Activated CD4-positive, alpha-beta T cell treated with anti-CD3 and anti-CD28 coated beads, Interleukin-2, amount 50 U/mL, for 16 hours (primary cell): ENCODE results near the gene MYLK.
A peak's percentile ranks its signal among the peaks of the same experiment; 100 is the strongest.
"Not testable (repeated sequence)": the region's sequence is repeated elsewhere in the genome, so short reads cannot be mapped to it uniquely, and the experiment has no call there.

ENCODE experiments used
- DNase-seq: peaks from one replicate; pipeline ENCODE4 v3.0.0-alpha.2; 2020

The MYLK gene

GRCh38 chr3:123884203-123884831 lies at the start of gene MYLK:
Gene MYLK (minus strand): TSS chr3:123884332. CDS start chr3:123793841, 90,491 bp downstream.
- DNase-seq: peak; percentile 61

- no peak for DNase-seq
Measured at GRCh38 chr3:123930445-123930844, 46.3 kb upstream of the MYLK start.

GRCh38 chr3:123929325-123929724 lies 45.2 kb upstream of the MYLK start:
- no peak for DNase-seq

GRCh38 chr3:123926396-123926795 lies 42.3 kb upstream of the MYLK start:
- no peak for DNase-seq

- no peak for DNase-seq
Measured at GRCh38 chr3:123920868-123921267, 36.7 kb upstream of the MYLK start.

GRCh38 chr3:123920383-123920782 lies 36.3 kb upstream of the MYLK start:
- no peak for DNase-seq

- no peak for DNase-seq
Measured at GRCh38 chr3:123919353-123919752, 35.2 kb upstream of the MYLK start.

GRCh38 chr3:123914829-123915228 lies 30.7 kb upstream of the MYLK start:
- no peak for DNase-seq

- no peak for DNase-seq
Measured at GRCh38 chr3:123909785-123910184, 25.7 kb upstream of the MYLK start.

- no peak for DNase-seq
Measured at GRCh38 chr3:123907720-123908119, 23.6 kb upstream of the MYLK start.

- no peak for DNase-seq
Measured at GRCh38 chr3:123899300-123899865, 15.3 kb upstream of the MYLK start.

GRCh38 chr3:123893012-123893411 lies 8.9 kb upstream of the MYLK start:
- DNase-seq: no peak

GRCh38 chr3:123892195-123892594 lies 8.1 kb upstream of the MYLK start:
- no peak for DNase-seq

- not testable (repeated sequence) for DNase-seq
Measured at GRCh38 chr3:123890991-123891390, 6.9 kb upstream of the MYLK start.

GRCh38 chr3:123890162-123890561 lies 6.0 kb upstream of the MYLK start:
- DNase-seq: not testable (repeated sequence)

GRCh38 chr3:123884993-123885392 lies 861 bp upstream of the MYLK start:
- DNase-seq: no peak

- no peak for DNase-seq
Measured at GRCh38 chr3:123883701-123884202, 380 bp downstream of the MYLK start.

GRCh38 chr3:123883111-123883510 lies 1.0 kb downstream of the MYLK start:
- no peak for DNase-seq

- no peak for DNase-seq
Measured at GRCh38 chr3:123881771-123882170, 2.4 kb downstream of the MYLK start.

- no peak for DNase-seq
Measured at GRCh38 chr3:123880998-123881561, 3.1 kb downstream of the MYLK start.

GRCh38 chr3:123878807-123879206 lies 5.3 kb downstream of the MYLK start:
- DNase-seq: no peak

GRCh38 chr3:123877965-123878364 lies 6.2 kb downstream of the MYLK start:
- no peak for DNase-seq

GRCh38 chr3:123877466-123877865 lies 6.7 kb downstream of the MYLK start:
- DNase-seq: no peak

GRCh38 chr3:123876858-123877257 lies 7.3 kb downstream of the MYLK start:
- no peak for DNase-seq

- DNase-seq: no peak
Measured at GRCh38 chr3:123872621-123873020, 11.5 kb downstream of the MYLK start.
